Left lung (tissue), 10 donors: ENCODE measurements around the gene GSK3B. TPM values are rescaled to one million over a fixed set of nuclear protein-coding genes. Genes with fewer than 3 reads are reported as not detected.

ENCODE experiments used
- ATAC-seq: fragments of 200-7000 bp; cut with Tn5 transposase; one replicate; pipeline ENCODE4 v1.9.1; 2020; ENCODE audit warnings: moderate library complexity
- DNase-seq, 4 donors: peaks; one replicate each; pipeline ENCODE4 v3.0.0-alpha.2; 2013 to 2020
- H3K27ac ChIP-seq, 2 donors: fragments of 200-600 bp; sonication (generic) in 1 of 2; one replicate each; pipeline versions ENCODE4 v1.5.0 to v1.8.0; 2020 to 2021
- H3K27me3 ChIP-seq, 2 donors: fragments of 200-600 bp; sonication (generic) in 1 of 2; one replicate each; pipeline versions ENCODE4 v1.5.0 to v1.8.0; 2020 to 2021
- H3K36me3 ChIP-seq, 2 donors: fragments of 200-600 bp; sonication (generic) in 1 of 2; one replicate each; pipeline versions ENCODE4 v1.5.0 to v1.8.0; 2020 to 2021
- H3K4me1 ChIP-seq, 2 donors: fragments of 200-600 bp; one replicate each; pipeline ENCODE4 v1.8.0; 2021
- H3K4me3 ChIP-seq, 2 donors: fragments of 200-600 bp; sonication (generic) in 1 of 2; one replicate each; pipeline versions ENCODE4 v1.5.0 to v1.8.0; 2020 to 2021; ENCODE audit warnings: mild to moderate bottlenecking in 1 of 2
- H3K9me3 ChIP-seq, 2 donors: fragments of 200-600 bp; sonication (generic) in 1 of 2; one replicate each; pipeline versions ENCODE4 v1.5.0 to v1.8.0; 2020 to 2021
- CTCF ChIP-seq, 2 donors: fragments of 200-600 bp; sonication (generic) in 1 of 2; IDR thresholded peaks; one replicate each; pipeline versions ENCODE4 v1.5.0 to v1.8.0; 2021; ENCODE audit warnings: antibody characterized with exemption in 2 of 2
- intact Hi-C, 2 donors: fragments of 100-400 bp; cut with DNase I; formaldehyde crosslinking; loops; one replicate each; pipeline versions ENCODE4 v1.11.2 to v1.14.2; 2022
- polyA plus RNA-seq, 6 donors: library from polyadenylated mRNA; unstranded; fragments of 120-200 nt; gene quantifications; one replicate each; pipeline ENCODE4 v1.2.1, GENCODE V29; 2013; ENCODE audit not compliant: insufficient read length in 6 of 6
- total RNA-seq, 2 donors: library from RNA; stranded (reverse); fragmentation: NEBNext Ultra II Directional; extraction: Animal tissue kit (Norgen Biotek cat#: 25700); gene quantifications; one replicate each; pipeline ENCODE4 v1.2.1, GENCODE V29; 2021
- donor health status: DM: no; HTN: yes; CAD: no.
- donor health status: DM: no; HTN: no; CAD: no.

GSK3B gene
- total and polyA plus RNA-seq, 8 donors = 39.2 to 53.0 (median 42.4) TPM

GRCh38 chr3:120049881-120050539 is 44.2 kb downstream of the GSK3B start:
- Histone ChIP-seq H3K27ac (no peak overlapping the region), H3K27me3 (no peaks in the 10 kb centered on the region), H3K4me3 (no peak overlapping the region), H3K36me3 (no peaks in the 10 kb centered on the region), H3K4me1 (peaks cover 12 to 31% of the 10 kb centered on the region in 2 donors), H3K9me3 (peaks cover 0 to 16% of the 10 kb centered on the region in 2 donors)
- TF ChIP-seq CTCF (IDR thresholded peaks at IDR 0.05) = no peak
- DNase-seq = no peak
- ATAC-seq = no peak
- intact Hi-C loops = no loop called here

GRCh38 chr3:120049072-120049471 is 45.2 kb downstream of the GSK3B start:
- no peak for TF ChIP-seq CTCF (IDR thresholded peaks at IDR 0.05)
- DNase-seq (no peak), ATAC-seq (no peak)
- peaks cover 12 to 31% of the 10 kb centered on the region in 2 donors for H3K4me1 ChIP-seq
- H3K36me3 ChIP-seq = no peaks in the 10 kb centered on the region
- peaks cover 0 to 25% of the 10 kb centered on the region in 2 donors for H3K9me3 ChIP-seq
- H3K4me3 ChIP-seq = no peak overlapping the region
- no peaks in the 10 kb centered on the region for H3K27me3 ChIP-seq
- intact Hi-C loops = no loop called here
- no peak overlapping the region for H3K27ac ChIP-seq

GRCh38 chr3:120048355-120049041 is 45.7 kb downstream of the GSK3B start:
- peak; percentile 24 for ATAC-seq
- no peak for TF ChIP-seq CTCF (IDR thresholded peaks at IDR 0.05)
- intact Hi-C loops = no loop called here
- no peaks in the 10 kb centered on the region for H3K27me3 ChIP-seq
- peaks cover 0 to 31% of the 10 kb centered on the region in 2 donors for H3K9me3 ChIP-seq
- no peaks in the 10 kb centered on the region for H3K36me3 ChIP-seq
- peaks cover 12 to 31% of the 10 kb centered on the region in 2 donors for H3K4me1 ChIP-seq
- no peak overlapping the region for H3K27ac ChIP-seq
- DNase-seq = no peak
- no peak overlapping the region for H3K4me3 ChIP-seq

- Histone ChIP-seq H3K27ac (no peak overlapping the region), H3K27me3 (no peaks in the 10 kb centered on the region), H3K36me3 (no peaks in the 10 kb centered on the region), H3K4me1 (peaks cover 12 to 30% of the 10 kb centered on the region in 2 donors), H3K4me3 (no peak overlapping the region), H3K9me3 (peaks cover 0 to 35% of the 10 kb centered on the region in 2 donors)
- no peak for TF ChIP-seq CTCF (IDR thresholded peaks at IDR 0.05)
- no peak for DNase-seq
- intact Hi-C loops = no loop called here
- ATAC-seq = no peak
Measured at GRCh38 chr3:120047686-120048085, 46.6 kb downstream of the GSK3B start.

GRCh38 chr3:120040813-120041377 is 53.4 kb downstream of the GSK3B start:
- Histone ChIP-seq H3K9me3 (peaks cover 0 to 72% of the 10 kb centered on the region in 2 donors), H3K4me3 (no peak overlapping the region), H3K27me3 (no peaks in the 10 kb centered on the region), H3K36me3 (peaks cover 0 to 4% of the 10 kb centered on the region in 2 donors), H3K4me1 (peaks cover 0 to 7% of the 10 kb centered on the region in 2 donors), H3K27ac (no peak overlapping the region)
- intact Hi-C loops = no loop called here
- DNase-seq (no peak), ATAC-seq (no peak)
- no peak for TF ChIP-seq CTCF (IDR thresholded peaks at IDR 0.05)
